Effector CD8-positive, alpha-beta T cell (primary cell): ENCODE results near the gene MYH11.
"Not testable (repeated sequence)": the region's sequence is repeated elsewhere in the genome, so short reads cannot be mapped to it uniquely, and the experiment has no call there.

ENCODE experiments used
- DNase-seq: peaks from one replicate; lab custom pipeline; 2025; lab: John Stamatoyannopoulos, UW

MYH11 gene

GRCh38 chr16:15749985-15750384 is 106.8 kb downstream of the MYH11 start:
- no peak for DNase-seq

GRCh38 chr16:15749371-15749770 is 107.5 kb downstream of the MYH11 start:
- DNase-seq: no peak

- DNase-seq: no peak
Observed at GRCh38 chr16:15748654-15749053, 108.2 kb downstream of the MYH11 start.

GRCh38 chr16:15747937-15748336 is 108.9 kb downstream of the MYH11 start:
- DNase-seq: no peak

GRCh38 chr16:15746332-15746731 is 110.5 kb downstream of the MYH11 start:
- no peak for DNase-seq

- DNase-seq: no peak
Observed at GRCh38 chr16:15743657-15744056, 113.2 kb downstream of the MYH11 start.

- DNase-seq: no peak
Observed at GRCh38 chr16:15742716-15743115, 114.1 kb downstream of the MYH11 start.

- no peak for DNase-seq
Observed at GRCh38 chr16:15741207-15741871, 115.5 kb downstream of the MYH11 start.

- no peak for DNase-seq
Observed at GRCh38 chr16:15739950-15740349, 116.9 kb downstream of the MYH11 start.

GRCh38 chr16:15739464-15739863 is 117.4 kb downstream of the MYH11 start:
- DNase-seq: no peak

- DNase-seq: no peak
Observed at GRCh38 chr16:15737140-15737644, 119.6 kb downstream of the MYH11 start.

- no peak for DNase-seq
Observed at GRCh38 chr16:15736529-15736928, 120.3 kb downstream of the MYH11 start.

GRCh38 chr16:15735610-15736009 is 121.2 kb downstream of the MYH11 start:
- no peak for DNase-seq

- DNase-seq: no peak
Observed at GRCh38 chr16:15732416-15732815, 124.4 kb downstream of the MYH11 start.

- DNase-seq: no peak
Observed at GRCh38 chr16:15729152-15729551, 127.7 kb downstream of the MYH11 start.

- DNase-seq: not testable (repeated sequence)
Observed at GRCh38 chr16:15727697-15728096, 129.1 kb downstream of the MYH11 start.

GRCh38 chr16:15726715-15727114 is 130.1 kb downstream of the MYH11 start:
- DNase-seq: no peak

- no peak for DNase-seq
Observed at GRCh38 chr16:15725641-15726240, 131.1 kb downstream of the MYH11 start.

GRCh38 chr16:15723808-15724207 is 133.0 kb downstream of the MYH11 start:
- no peak for DNase-seq

GRCh38 chr16:15721018-15721417 is 135.8 kb downstream of the MYH11 start:
- no peak for DNase-seq

GRCh38 chr16:15716694-15717447 is 140.0 kb downstream of the MYH11 start:
- DNase-seq: no peak

GRCh38 chr16:15715221-15715620 is 141.6 kb downstream of the MYH11 start:
- no peak for DNase-seq
